ACC112 (cell line): ENCODE data around the gene SLC52A3.

Experiments used
- H2AFZ ChIP-seq: fragments of 200-600 bp; sonication (generic); one replicate; pipeline ENCODE4 v1.6.0; 2017; ENCODE audit warnings: antibody characterized with exemption, low read length; ENCODE audit not compliant: unreplicated experiment
- H3K27ac ChIP-seq: fragments of 200-600 bp; sonication (generic); 2 replicates; pipeline ENCODE4 v1.5.1; 2014; ENCODE audit warnings: low read depth, mild to moderate bottlenecking, antibody characterized with exemption, low read length, moderate library complexity
- H3K27me3 ChIP-seq: fragments of 200-600 bp; sonication (generic); 2 replicates; pipeline ENCODE4 v1.6.1; 2014; ENCODE audit warnings: mild to moderate bottlenecking, antibody characterized with exemption, low read length, moderate library complexity, mixed read lengths; ENCODE audit not compliant: insufficient read depth
- H3K36me3 ChIP-seq: fragments of 200-600 bp; sonication (generic); 2 replicates; pipeline ENCODE4 v1.6.1; 2016; ENCODE audit warnings: mild to moderate bottlenecking, antibody characterized with exemption, low read length, moderate library complexity, mixed read lengths; ENCODE audit not compliant: insufficient read depth
- H3K4me1 ChIP-seq: fragments of 200-600 bp; sonication (generic); one replicate; pipeline ENCODE4 v1.6.1; 2016; ENCODE audit warnings: low read length, mixed read lengths; ENCODE audit not compliant: insufficient read depth, unreplicated experiment, control insufficient read depth
- H3K4me3 ChIP-seq: fragments of 200-600 bp; sonication (generic); 2 replicates; pipeline ENCODE4 v1.5.1; 2014; ENCODE audit warnings: mild to moderate bottlenecking, low read depth, low read length
- H3K79me2 ChIP-seq: fragments of 200-600 bp; sonication (generic); one replicate; pipeline ENCODE4 v1.6.0; 2016; ENCODE audit warnings: low read length; ENCODE audit not compliant: control insufficient read depth, unreplicated experiment, insufficient read depth

SLC52A3 gene

GRCh38 chr20:751761-752160 lies 16.5 kb downstream of the SLC52A3 start:
- H3K4me1 ChIP-seq = no peaks in the 10 kb centered on the region
- no peaks in the 10 kb centered on the region for H3K36me3 ChIP-seq
- H3K79me2 ChIP-seq = no peaks in the 10 kb centered on the region
- no peak overlapping the region for H3K27ac ChIP-seq
- no peak overlapping the region for H2AFZ ChIP-seq
- H3K4me3 ChIP-seq = no peak overlapping the region
- peaks cover 57% of the 10 kb centered on the region for H3K27me3 ChIP-seq

GRCh38 chr20:750801-751200 lies 17.5 kb downstream of the SLC52A3 start:
- Histone ChIP-seq H3K4me3 (no peak overlapping the region), H3K27ac (no peak overlapping the region), H3K4me1 (no peaks in the 10 kb centered on the region), H3K79me2 (no peaks in the 10 kb centered on the region), H3K27me3 (peaks cover 50% of the 10 kb centered on the region), H3K36me3 (no peaks in the 10 kb centered on the region), H2AFZ (no peak overlapping the region)

GRCh38 chr20:745683-746301 lies 22.5 kb downstream of the SLC52A3 start:
- Histone ChIP-seq H2AFZ (no peak overlapping the region), H3K27me3 (peaks cover 42% of the 10 kb centered on the region), H3K36me3 (no peaks in the 10 kb centered on the region), H3K27ac (no peak overlapping the region), H3K79me2 (no peaks in the 10 kb centered on the region), H3K4me1 (no peaks in the 10 kb centered on the region), H3K4me3 (no peak overlapping the region)

- H3K27me3 ChIP-seq = peaks cover 40% of the 10 kb centered on the region
- H3K36me3 ChIP-seq = no peaks in the 10 kb centered on the region
- H3K4me3 ChIP-seq = no peak overlapping the region
- H3K79me2 ChIP-seq = no peaks in the 10 kb centered on the region
- H2AFZ ChIP-seq = no peak overlapping the region
- H3K27ac ChIP-seq = no peak overlapping the region
- no peaks in the 10 kb centered on the region for H3K4me1 ChIP-seq
These were observed 26.1 kb downstream of the SLC52A3 start for GRCh38 chr20:742156-742555.

- Histone ChIP-seq H3K4me1 (no peaks in the 10 kb centered on the region), H3K27ac (no peak overlapping the region), H3K79me2 (no peaks in the 10 kb centered on the region), H2AFZ (no peak overlapping the region), H3K4me3 (no peak overlapping the region), H3K27me3 (peaks cover 40% of the 10 kb centered on the region), H3K36me3 (no peaks in the 10 kb centered on the region)
These were observed 26.7 kb downstream of the SLC52A3 start for GRCh38 chr20:741620-742019.

- H3K4me3 ChIP-seq = no peak overlapping the region
- peaks cover 44% of the 10 kb centered on the region for H3K27me3 ChIP-seq
- H3K27ac ChIP-seq = no peak overlapping the region
These were observed 28.1 kb downstream of the SLC52A3 start for GRCh38 chr20:740162-740561.

GRCh38 chr20:739736-740135 lies 28.6 kb downstream of the SLC52A3 start:
- Histone ChIP-seq H3K36me3 (no peaks in the 10 kb centered on the region), H3K27me3 (peaks cover 43% of the 10 kb centered on the region), H3K27ac (no peak overlapping the region), H3K4me1 (no peaks in the 10 kb centered on the region), H2AFZ (no peak overlapping the region), H3K4me3 (no peak overlapping the region), H3K79me2 (no peaks in the 10 kb centered on the region)

More at GRCh38 chr20:740162-740561, 28.1 kb downstream of the SLC52A3 start:
- Histone ChIP-seq H2AFZ (no peak overlapping the region), H3K4me1 (no peaks in the 10 kb centered on the region), H3K36me3 (no peaks in the 10 kb centered on the region), H3K79me2 (no peaks in the 10 kb centered on the region)

GRCh38 chr20:733861-734260 lies 34.4 kb downstream of the SLC52A3 start:
- Histone ChIP-seq H3K27me3 (peaks cover 36% of the 10 kb centered on the region), H3K36me3 (no peaks in the 10 kb centered on the region), H3K79me2 (no peaks in the 10 kb centered on the region), H2AFZ (no peak overlapping the region), H3K27ac (no peak overlapping the region), H3K4me3 (no peak overlapping the region), H3K4me1 (no peaks in the 10 kb centered on the region)

- H3K4me3 ChIP-seq = no peak overlapping the region
- H3K36me3 ChIP-seq = no peaks in the 10 kb centered on the region
- H3K27me3 ChIP-seq = peaks cover 47% of the 10 kb centered on the region
- H3K27ac ChIP-seq = no peak overlapping the region
- H3K79me2 ChIP-seq = no peaks in the 10 kb centered on the region
- no peak overlapping the region for H2AFZ ChIP-seq
- no peaks in the 10 kb centered on the region for H3K4me1 ChIP-seq
These were observed 35.6 kb downstream of the SLC52A3 start for GRCh38 chr20:732727-733126.

- no peak overlapping the region for H3K27ac ChIP-seq
- no peaks in the 10 kb centered on the region for H3K79me2 ChIP-seq
- H2AFZ ChIP-seq = no peak overlapping the region
- no peaks in the 10 kb centered on the region for H3K36me3 ChIP-seq
- H3K4me1 ChIP-seq = no peaks in the 10 kb centered on the region
- H3K27me3 ChIP-seq = peaks cover 50% of the 10 kb centered on the region
- no peak overlapping the region for H3K4me3 ChIP-seq
These were observed 36.3 kb downstream of the SLC52A3 start for GRCh38 chr20:731891-732560.

- H3K27ac ChIP-seq = no peak overlapping the region
These were observed 38.3 kb downstream of the SLC52A3 start for GRCh38 chr20:730005-730404.

More at GRCh38 chr20:730005-730404, 38.3 kb downstream of the SLC52A3 start:
- Histone ChIP-seq H2AFZ (no peak overlapping the region), H3K4me1 (no peaks in the 10 kb centered on the region), H3K36me3 (no peaks in the 10 kb centered on the region), H3K4me3 (no peak overlapping the region), H3K27me3 (peaks cover 61% of the 10 kb centered on the region), H3K79me2 (no peaks in the 10 kb centered on the region)
